T-helper 17 cell (primary cell): ENCODE data around the gene SLC6A7. TPM values are rescaled to one million over a fixed set of nuclear protein-coding genes. Genes with fewer than 3 reads are reported as not detected.
"Not testable (repeated sequence)": the region's sequence is repeated elsewhere in the genome, so short reads cannot be mapped to it uniquely, and the experiment has no call there.

Experiments
- ATAC-seq: fragments of 150-1000 bp; cut with Tn5 transposase; 2 replicates; pipeline ENCODE4 v1.10.0; 2021; ENCODE audit warnings: mild to moderate bottlenecking, moderate library complexity
- DNase-seq, 3 donors: peaks; one replicate each; pipeline versions ENCODE4 v3.0.0 to v3.0.0-alpha.2; 2020 to 2021
- H3K9me3 ChIP-seq: one replicate; pipeline ENCODE4 v1.7.0; 2013; ENCODE audit warnings: low read length, mild to moderate bottlenecking; ENCODE audit not compliant: control insufficient read depth, poor library complexity, severe bottlenecking
- H3K27ac Mint-ChIP-seq: one replicate; pipeline ENCODE4 v1.8.0; 2022; ENCODE audit warnings: mild to moderate bottlenecking, moderate library complexity, mixed read lengths
- H3K27me3 Mint-ChIP-seq: one replicate; pipeline ENCODE4 v1.8.0; 2022; ENCODE audit warnings: mixed read lengths
- H3K36me3 Mint-ChIP-seq: one replicate; pipeline ENCODE4 v1.8.0; 2022; ENCODE audit warnings: low read depth, mixed read lengths
- H3K4me1 Mint-ChIP-seq: one replicate; pipeline ENCODE4 v1.8.0; 2022; ENCODE audit warnings: mild to moderate bottlenecking, mixed read lengths
- H3K4me3 Mint-ChIP-seq: one replicate; pipeline ENCODE4 v1.8.0; 2022; ENCODE audit warnings: mild to moderate bottlenecking, moderate library complexity, mixed read lengths
- total RNA-seq, 4 donors: library from RNA in 2 of 4; stranded (reverse) in 2 of 4; gene quantifications; one replicate each; pipeline ENCODE4 v1.2.3 and lab custom pipeline; 2022 to 2026

SLC6A7 gene
- total RNA-seq, 2 donors from 2014 or later: not detected

- ATAC-seq (no peak), DNase-seq (no peak)
- no peaks in the 10 kb centered on the region for H3K9me3 ChIP-seq
- Mint-ChIP-seq H3K4me3 (no peak overlapping the region), H3K4me1 (peaks cover 3% of the 10 kb centered on the region), H3K27ac (no peak overlapping the region), H3K27me3 (peaks cover 8% of the 10 kb centered on the region), H3K36me3 (no peaks in the 10 kb centered on the region)
Observed at GRCh38 chr5:150229571-150229970, 39.7 kb downstream of the SLC6A7 start.

GRCh38 chr5:150230842-150231241 is 41.0 kb downstream of the SLC6A7 start:
- Mint-ChIP-seq H3K4me3 (no peak overlapping the region), H3K4me1 (peaks cover 3% of the 10 kb centered on the region), H3K36me3 (no peaks in the 10 kb centered on the region), H3K27ac (no peak overlapping the region), H3K27me3 (peaks cover 8% of the 10 kb centered on the region)
- DNase-seq (no peak), ATAC-seq (no peak)
- H3K9me3 ChIP-seq: no peaks in the 10 kb centered on the region

GRCh38 chr5:150233706-150234105 is 43.8 kb downstream of the SLC6A7 start:
- not testable (repeated sequence) for H3K4me1 Mint-ChIP-seq, H3K4me3 Mint-ChIP-seq, DNase-seq, ATAC-seq, H3K27ac Mint-ChIP-seq, H3K9me3 ChIP-seq, H3K36me3 Mint-ChIP-seq, H3K27me3 Mint-ChIP-seq

GRCh38 chr5:150234576-150235499 is 45.0 kb downstream of the SLC6A7 start:
- Mint-ChIP-seq H3K27ac (peak overlapping the region; percentile 56), H3K4me3 (no peak overlapping the region), H3K4me1 (peaks cover 3% of the 10 kb centered on the region), H3K27me3 (no peaks in the 10 kb centered on the region), H3K36me3 (no peaks in the 10 kb centered on the region)
- H3K9me3 ChIP-seq: no peaks in the 10 kb centered on the region
- ATAC-seq (no peak), DNase-seq (no peak)

- DNase-seq (no peak), ATAC-seq (no peak)
- H3K9me3 ChIP-seq: no peaks in the 10 kb centered on the region
- H3K4me1 Mint-ChIP-seq: peaks cover 3% of the 10 kb centered on the region
- H3K4me3 Mint-ChIP-seq: no peak overlapping the region
- no peaks in the 10 kb centered on the region for H3K36me3 Mint-ChIP-seq
- no peaks in the 10 kb centered on the region for H3K27me3 Mint-ChIP-seq
- H3K27ac Mint-ChIP-seq: no peak overlapping the region
Observed at GRCh38 chr5:150235500-150235854, 45.6 kb downstream of the SLC6A7 start.

- ATAC-seq: no peak
- no peaks in the 10 kb centered on the region for H3K4me1 Mint-ChIP-seq
- H3K27ac Mint-ChIP-seq: no peak overlapping the region
- H3K9me3 ChIP-seq: no peaks in the 10 kb centered on the region
- no peak for DNase-seq
- no peak overlapping the region for H3K4me3 Mint-ChIP-seq
- H3K36me3 Mint-ChIP-seq: no peaks in the 10 kb centered on the region
- H3K27me3 Mint-ChIP-seq: no peaks in the 10 kb centered on the region
Observed at GRCh38 chr5:150236313-150236712, 46.5 kb downstream of the SLC6A7 start.

- Mint-ChIP-seq H3K36me3 (no peaks in the 10 kb centered on the region), H3K27ac (no peak overlapping the region), H3K27me3 (no peaks in the 10 kb centered on the region), H3K4me3 (no peak overlapping the region), H3K4me1 (no peaks in the 10 kb centered on the region)
- H3K9me3 ChIP-seq: no peaks in the 10 kb centered on the region
- DNase-seq (no peak), ATAC-seq (no peak)
Observed at GRCh38 chr5:150236981-150237754, 47.3 kb downstream of the SLC6A7 start.

GRCh38 chr5:150238646-150239045 is 48.8 kb downstream of the SLC6A7 start:
- ATAC-seq (no peak), DNase-seq (no peak)
- Mint-ChIP-seq H3K4me1 (peaks cover 2% of the 10 kb centered on the region), H3K36me3 (no peaks in the 10 kb centered on the region), H3K4me3 (no peak overlapping the region), H3K27me3 (peaks cover 8% of the 10 kb centered on the region), H3K27ac (no peak overlapping the region)
- no peaks in the 10 kb centered on the region for H3K9me3 ChIP-seq

- Mint-ChIP-seq H3K4me1 (peaks cover 3% of the 10 kb centered on the region), H3K27me3 (peaks cover 11% of the 10 kb centered on the region), H3K36me3 (no peaks in the 10 kb centered on the region), H3K4me3 (no peak overlapping the region), H3K27ac (no peak overlapping the region)
- ATAC-seq: no peak
- no peaks in the 10 kb centered on the region for H3K9me3 ChIP-seq
- DNase-seq: no peak
Observed at GRCh38 chr5:150239099-150239793, 49.4 kb downstream of the SLC6A7 start.

- H3K9me3 ChIP-seq: no peaks in the 10 kb centered on the region
- Mint-ChIP-seq H3K27me3 (peaks cover 12% of the 10 kb centered on the region), H3K27ac (no peak overlapping the region), H3K4me1 (peaks cover 4% of the 10 kb centered on the region), H3K36me3 (no peaks in the 10 kb centered on the region), H3K4me3 (no peak overlapping the region)
- ATAC-seq (no peak), DNase-seq (no peak)
Observed at GRCh38 chr5:150239794-150240122, 49.9 kb downstream of the SLC6A7 start.

- no peak for ATAC-seq
- Mint-ChIP-seq H3K4me1 (peaks cover 4% of the 10 kb centered on the region), H3K27ac (peak overlapping the region; percentile 56), H3K36me3 (no peaks in the 10 kb centered on the region), H3K27me3 (peaks cover 12% of the 10 kb centered on the region), H3K4me3 (no peak overlapping the region)
- no peak for DNase-seq
- no peaks in the 10 kb centered on the region for H3K9me3 ChIP-seq
Observed at GRCh38 chr5:150241298-150242160, 51.7 kb downstream of the SLC6A7 start.

GRCh38 chr5:150242251-150242894 is 52.5 kb downstream of the SLC6A7 start:
- Mint-ChIP-seq H3K4me3 (no peak overlapping the region), H3K36me3 (no peaks in the 10 kb centered on the region), H3K27me3 (peaks cover 17% of the 10 kb centered on the region), H3K4me1 (peaks cover 8% of the 10 kb centered on the region), H3K27ac (peak overlapping the region; percentile 56)
- ATAC-seq: no peak
- H3K9me3 ChIP-seq: no peaks in the 10 kb centered on the region
- no peak for DNase-seq
